Trophoblast cell (in vitro differentiated cells and primary cell): ENCODE data around the gene OR13C9.

ENCODE experiments used
- DNase-seq, 2 donors: peaks; one replicate each; pipeline ENCODE4 v3.0.0-alpha.2; 2016
- H2AFZ ChIP-seq: 2 replicates; pipeline ENCODE4 v1.6.1; 2013; ENCODE audit warnings: low read length, moderate library complexity, mild to moderate bottlenecking; ENCODE audit not compliant: insufficient read depth, poor library complexity
- H2AK5ac ChIP-seq: 2 replicates; pipeline ENCODE4 v1.6.1; 2013; ENCODE audit warnings: mild to moderate bottlenecking, low read length
- H2BK120ac ChIP-seq: 2 replicates; pipeline ENCODE4 v1.6.1; 2013; ENCODE audit warnings: low read length, mild to moderate bottlenecking, moderate library complexity; ENCODE audit not compliant: insufficient read depth, poor library complexity
- H2BK12ac ChIP-seq: 2 replicates; pipeline ENCODE4 v1.6.1; 2013; ENCODE audit warnings: mild to moderate bottlenecking, low read length, moderate library complexity
- H2BK5ac ChIP-seq: 2 replicates; pipeline ENCODE4 v1.6.1; 2013; ENCODE audit warnings: low read length, low read depth, moderate library complexity, mild to moderate bottlenecking; ENCODE audit not compliant: poor library complexity
- H3K14ac ChIP-seq: 2 replicates; pipeline ENCODE4 v1.6.1; 2013; ENCODE audit warnings: mild to moderate bottlenecking, low read length
- H3K18ac ChIP-seq: 2 replicates; pipeline ENCODE4 v1.6.1; 2013; ENCODE audit warnings: mild to moderate bottlenecking, low read length
- H3K23ac ChIP-seq: 2 replicates; pipeline ENCODE4 v1.6.1; 2013; ENCODE audit warnings: low read length
- H3K27ac ChIP-seq: 2 replicates; pipeline ENCODE4 v1.5.1; 2013; ENCODE audit warnings: low read depth, mild to moderate bottlenecking, inconsistent platforms, low read length, moderate library complexity
- H3K27me3 ChIP-seq: 2 replicates; pipeline ENCODE4 v1.6.1; 2013; ENCODE audit warnings: inconsistent platforms, mild to moderate bottlenecking, low read length, moderate library complexity; ENCODE audit not compliant: insufficient read depth
- H3K36me3 ChIP-seq, 2 experiments: 1 replicate in 1 of 2; 2 replicates in 1 of 2; pipeline ENCODE4 v1.6.1; 2013; ENCODE audit warnings: low read length in 2 of 2, mild to moderate bottlenecking in 2 of 2, moderate library complexity in 1 of 2; ENCODE audit not compliant: insufficient read depth in 2 of 2, control insufficient read depth in 1 of 2
- H3K4ac ChIP-seq: 2 replicates; pipeline ENCODE4 v1.6.1; 2013; ENCODE audit warnings: low read depth, mild to moderate bottlenecking, low read length, moderate library complexity
- H3K4me1 ChIP-seq, 2 experiments: 1 replicate in 1 of 2; 2 replicates in 1 of 2; pipeline ENCODE4 v1.6.1; 2013; ENCODE audit warnings: low read length in 2 of 2, mild to moderate bottlenecking in 2 of 2, moderate library complexity in 1 of 2; ENCODE audit not compliant: insufficient read depth in 2 of 2, control insufficient read depth in 1 of 2
- H3K4me2 ChIP-seq: 2 replicates; pipeline ENCODE4 v1.6.1; 2013; ENCODE audit warnings: inconsistent platforms, mild to moderate bottlenecking, low read length, moderate library complexity
- H3K4me3 ChIP-seq: 2 replicates; pipeline ENCODE4 v1.5.1; 2013; ENCODE audit warnings: mild to moderate bottlenecking, low read depth, low read length, inconsistent platforms
- H3K79me1 ChIP-seq: one replicate; pipeline ENCODE4 v1.6.1; 2013; ENCODE audit warnings: low read length
- H3K79me2 ChIP-seq: 2 replicates; pipeline ENCODE4 v1.6.1; 2013; ENCODE audit warnings: low read length, mild to moderate bottlenecking; ENCODE audit not compliant: control insufficient read depth, insufficient read depth, poor library complexity
- H3K9ac ChIP-seq: 2 replicates; pipeline ENCODE4 v1.6.1; 2013; ENCODE audit warnings: mild to moderate bottlenecking, low read length
- H3K9me3 ChIP-seq: 2 replicates; pipeline ENCODE4 v1.6.1; 2013; ENCODE audit warnings: low read depth, mild to moderate bottlenecking, control low read depth, inconsistent platforms, low read length; ENCODE audit not compliant: insufficient read depth
- H4K12ac ChIP-seq: 2 replicates; pipeline ENCODE4 v1.6.1; 2013; ENCODE audit warnings: low read depth, mild to moderate bottlenecking, low read length, moderate library complexity
- H4K8ac ChIP-seq: 2 replicates; pipeline ENCODE4 v1.6.1; 2013; ENCODE audit warnings: low read depth, mild to moderate bottlenecking, low read length, moderate library complexity
- H4K91ac ChIP-seq: one replicate; pipeline ENCODE4 v1.6.1; 2013; ENCODE audit warnings: low read depth, mild to moderate bottlenecking, low read length, moderate library complexity
- WGBS: extraction: QIAGEN DNeasy Blood & Tissue Kit; methylation state at CpG from one replicate; pipeline ENCODE4 v1.1.7; 2013; ENCODE audit warnings: missing lambda C conversion rate; ENCODE audit not compliant: insufficient read length, insufficient coverage; ENCODE audit errors: extremely low coverage; 5-methylcytosine and 5-hydroxymethylcytosine counted together

OR13C9 gene

GRCh38 chr9:104589626-104590025 lies 28.4 kb downstream of the OR13C9 start:
- no CpG with 5 or more reads among the region's 1 CpG for WGBS
- Histone ChIP-seq H3K4ac (no peak overlapping the region), H3K9ac (no peak overlapping the region)

GRCh38 chr9:104586496-104587180 lies 31.4 kb downstream of the OR13C9 start:
- H2AFZ ChIP-seq: no peak overlapping the region
- peak in 1 of 2 donors; percentile 54 for DNase-seq
- H2BK12ac ChIP-seq: no peak overlapping the region
- no peak overlapping the region for H3K14ac ChIP-seq
- H3K18ac ChIP-seq: no peak overlapping the region
- H3K4ac ChIP-seq: no peak overlapping the region
- H3K9me3 ChIP-seq: no peaks in the 10 kb centered on the region
- no peak overlapping the region for H3K23ac ChIP-seq
- WGBS: no CpG with 5 or more reads among the region's 1 CpG
- H3K79me2 ChIP-seq: no peaks in the 10 kb centered on the region
- no peak overlapping the region for H4K12ac ChIP-seq
- no peaks in the 10 kb centered on the region for H3K4me1 ChIP-seq
- no peak overlapping the region for H3K27ac ChIP-seq
- H4K91ac ChIP-seq: no peak overlapping the region
- H3K79me1 ChIP-seq: no peaks in the 10 kb centered on the region
- no peak overlapping the region for H2BK120ac ChIP-seq
- no peaks in the 10 kb centered on the region for H3K27me3 ChIP-seq
- no peak overlapping the region for H2AK5ac ChIP-seq
- H3K4me3 ChIP-seq: no peak overlapping the region
- H3K36me3 ChIP-seq: no peaks in the 10 kb centered on the region
- no peak overlapping the region for H3K9ac ChIP-seq
- H3K4me2 ChIP-seq: no peak overlapping the region
- no peak overlapping the region for H2BK5ac ChIP-seq
- no peak overlapping the region for H4K8ac ChIP-seq

More at GRCh38 chr9:104589626-104590025, 28.4 kb downstream of the OR13C9 start:
- H3K79me1 ChIP-seq: no peaks in the 10 kb centered on the region
- H2BK120ac ChIP-seq: no peak overlapping the region
- H2AFZ ChIP-seq: no peak overlapping the region
- H3K4me1 ChIP-seq: no peaks in the 10 kb centered on the region
- no peaks in the 10 kb centered on the region for H3K79me2 ChIP-seq
- H3K9me3 ChIP-seq: no peaks in the 10 kb centered on the region
- no peak overlapping the region for H2BK5ac ChIP-seq
- no peak overlapping the region for H4K91ac ChIP-seq
- H4K8ac ChIP-seq: no peak overlapping the region
- H3K4me2 ChIP-seq: no peak overlapping the region
- H3K36me3 ChIP-seq: no peaks in the 10 kb centered on the region
- H3K27ac ChIP-seq: no peak overlapping the region
- DNase-seq: no peak
- H4K12ac ChIP-seq: no peak overlapping the region
- no peak overlapping the region for H3K4me3 ChIP-seq
- H3K27me3 ChIP-seq: no peaks in the 10 kb centered on the region
- no peak overlapping the region for H3K18ac ChIP-seq
- H2BK12ac ChIP-seq: no peak overlapping the region
- H3K14ac ChIP-seq: no peak overlapping the region
- H2AK5ac ChIP-seq: no peak overlapping the region
- no peak overlapping the region for H3K23ac ChIP-seq

GRCh38 chr9:104580562-104580961 lies 37.4 kb downstream of the OR13C9 start:
- Histone ChIP-seq H3K4ac (no peak overlapping the region), H3K27ac (no peak overlapping the region), H2BK120ac (no peak overlapping the region), H2AFZ (no peak overlapping the region), H4K12ac (no peak overlapping the region), H3K27me3 (no peaks in the 10 kb centered on the region), H3K79me1 (no peaks in the 10 kb centered on the region), H3K18ac (no peak overlapping the region), H4K91ac (no peak overlapping the region), H2BK12ac (no peak overlapping the region), H3K4me2 (no peak overlapping the region), H3K23ac (no peak overlapping the region), H3K9me3 (no peaks in the 10 kb centered on the region), H3K79me2 (no peaks in the 10 kb centered on the region), H2AK5ac (no peak overlapping the region), H3K36me3 (no peaks in the 10 kb centered on the region), H3K14ac (no peak overlapping the region), H2BK5ac (no peak overlapping the region), H3K9ac (no peak overlapping the region), H3K4me1 (no peaks in the 10 kb centered on the region), H4K8ac (no peak overlapping the region), H3K4me3 (no peak overlapping the region)
- WGBS: no CpG with 5 or more reads among the region's 1 CpG
- no peak for DNase-seq

GRCh38 chr9:104577263-104577662 lies 40.7 kb downstream of the OR13C9 start:
- Histone ChIP-seq H3K9me3 (no peaks in the 10 kb centered on the region), H3K18ac (no peak overlapping the region), H2AK5ac (no peak overlapping the region), H4K8ac (no peak overlapping the region), H3K23ac (no peak overlapping the region), H2BK5ac (no peak overlapping the region), H3K79me1 (no peaks in the 10 kb centered on the region), H3K79me2 (no peaks in the 10 kb centered on the region), H3K4ac (no peak overlapping the region), H3K14ac (no peak overlapping the region), H3K9ac (no peak overlapping the region), H3K36me3 (no peaks in the 10 kb centered on the region), H3K4me2 (no peak overlapping the region), H3K27me3 (no peaks in the 10 kb centered on the region), H2BK120ac (no peak overlapping the region), H4K91ac (no peak overlapping the region), H4K12ac (no peak overlapping the region), H3K27ac (no peak overlapping the region), H2AFZ (no peak overlapping the region), H3K4me3 (no peak overlapping the region), H3K4me1 (no peaks in the 10 kb centered on the region), H2BK12ac (no peak overlapping the region)
- no peak for DNase-seq
- no CpG with 5 or more reads among the region's 5 CpGs for WGBS
